Panc1 (cell line): ENCODE data around the gene NTRK1.

Source experiments
- CTCF ChIP-seq: fragments of 450-650 bp; IDR thresholded peaks from 2 replicates; pipeline ENCODE4 v1.5.1; 2017; ENCODE audit warnings: mild to moderate bottlenecking
- POLR2AphosphoS5 ChIP-seq: IDR thresholded peaks from 2 replicates; pipeline ENCODE4 v1.6.1; 2012; ENCODE audit warnings: mild to moderate bottlenecking, low read depth, low read length, moderate library complexity

DNA sequence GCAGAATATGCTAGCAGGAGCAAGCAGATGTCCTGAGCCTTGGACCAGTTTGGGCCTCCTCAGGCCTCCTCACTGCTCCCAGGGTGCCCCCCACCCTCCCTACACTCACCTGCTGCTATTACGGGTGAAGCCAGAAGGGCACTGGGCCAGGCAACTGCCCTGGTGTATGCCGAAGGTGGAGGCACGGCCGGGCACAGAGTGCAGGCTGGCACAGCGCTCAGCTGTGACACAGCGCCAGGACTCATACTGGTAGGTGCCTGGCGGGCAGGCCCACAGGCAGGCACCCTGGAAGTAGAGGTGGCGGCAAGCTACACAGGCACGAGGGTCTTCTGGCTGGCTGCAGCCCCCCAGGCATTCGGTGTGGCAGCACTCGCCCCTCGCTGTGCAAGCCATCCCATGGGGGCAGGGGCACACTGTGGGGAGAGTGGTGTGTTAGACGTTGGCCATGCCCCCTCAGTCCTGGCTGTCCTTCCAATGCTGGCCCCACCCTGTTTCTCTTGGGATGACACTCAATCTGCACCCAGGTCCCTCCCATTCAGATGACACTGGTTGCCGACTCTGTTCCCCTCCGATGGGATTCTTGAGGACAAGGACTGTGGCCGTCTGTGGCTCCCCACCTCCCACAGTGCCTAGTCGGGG, 8.8 kb upstream of the NTRK1 start:
- TF ChIP-seq CTCF (no peak), POLR2AphosphoS5 (no peak)
